ENCODE measurements around the gene LRRC59.
"Not testable (repeated sequence)": the region's sequence is repeated elsewhere in the genome, so short reads cannot be mapped to it uniquely, and the experiment has no call there.

LRRC59 gene

DNA sequence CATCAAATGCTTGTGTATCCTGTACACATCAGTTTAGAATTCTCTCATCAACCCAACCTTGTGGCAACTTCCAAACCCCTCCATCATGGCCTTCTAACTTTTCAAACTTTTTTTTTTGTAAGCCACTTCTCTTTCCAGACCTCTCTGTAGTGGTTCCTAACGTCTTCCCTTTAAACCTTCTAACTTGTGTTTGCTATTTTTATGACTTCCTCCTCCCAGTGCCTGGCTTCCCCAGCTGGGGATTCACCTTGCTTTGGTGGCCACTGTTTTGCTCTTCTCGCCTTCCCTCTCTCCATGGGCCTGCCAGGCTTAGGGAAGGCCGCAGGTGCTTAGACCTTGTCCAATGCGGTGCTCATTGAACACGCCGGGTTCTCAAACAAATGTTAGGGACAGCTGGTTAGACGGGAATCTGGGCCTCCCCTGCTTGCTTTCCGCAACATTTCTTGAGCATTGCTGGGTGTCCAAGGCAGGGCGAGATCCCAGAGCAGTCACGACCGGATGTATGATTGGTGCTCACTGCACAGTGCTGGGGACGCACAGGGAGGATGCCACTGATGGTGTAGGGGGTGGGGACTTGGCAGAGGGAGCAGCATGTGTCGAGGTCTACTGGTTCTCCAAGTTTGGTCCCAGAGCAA lies 52.5 kb downstream of the LRRC59 start:
- POLR2A ChIA-PET (ENCODE audit: low non-redundant PET): interaction anchor here (0.7 to 1.5 kb wide), 3 partner anchors 25 to 145 kb away, joined by 3 to 5 read pairs (median 5); no protein-coding TSS in a partner anchor
- CTCF ChIA-PET: interaction anchor here (0.6 to 1.0 kb wide), 3 partner anchors 47 to 176 kb away, joined by 3 to 4 read pairs (median 3); no protein-coding TSS in a partner anchor
- DNase-seq (ENCODE audit: low spot score): no peak

DNA sequence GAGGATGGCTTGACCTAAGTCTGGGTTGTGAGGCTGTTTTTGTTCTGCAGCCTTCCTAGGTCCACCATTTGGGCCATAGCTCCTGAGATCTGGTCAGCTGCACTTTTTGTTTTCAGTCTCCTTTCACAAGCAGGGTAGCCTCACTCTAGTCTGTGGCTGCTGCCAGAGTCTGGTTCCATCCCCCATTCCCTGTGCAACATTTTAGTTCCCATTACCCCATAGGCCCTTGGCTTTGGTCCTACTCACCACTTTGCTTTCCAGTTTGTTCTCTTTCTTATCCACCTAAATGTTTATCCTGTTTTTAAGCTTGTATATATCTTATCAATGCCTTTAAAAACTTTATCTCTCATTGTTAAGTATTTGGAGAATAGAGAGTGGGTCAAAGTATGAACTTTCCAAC lies 57.9 kb downstream of the LRRC59 start:
- no peak for DNase-seq (ENCODE audit: low spot score)
- H3K27ac ChIP-seq: no peak overlapping the region
- POLR2A ChIA-PET (ENCODE audit: low non-redundant PET): no interaction called here
- CTCF ChIA-PET: no interaction called here
- TF ChIP-seq, protein P1, sequence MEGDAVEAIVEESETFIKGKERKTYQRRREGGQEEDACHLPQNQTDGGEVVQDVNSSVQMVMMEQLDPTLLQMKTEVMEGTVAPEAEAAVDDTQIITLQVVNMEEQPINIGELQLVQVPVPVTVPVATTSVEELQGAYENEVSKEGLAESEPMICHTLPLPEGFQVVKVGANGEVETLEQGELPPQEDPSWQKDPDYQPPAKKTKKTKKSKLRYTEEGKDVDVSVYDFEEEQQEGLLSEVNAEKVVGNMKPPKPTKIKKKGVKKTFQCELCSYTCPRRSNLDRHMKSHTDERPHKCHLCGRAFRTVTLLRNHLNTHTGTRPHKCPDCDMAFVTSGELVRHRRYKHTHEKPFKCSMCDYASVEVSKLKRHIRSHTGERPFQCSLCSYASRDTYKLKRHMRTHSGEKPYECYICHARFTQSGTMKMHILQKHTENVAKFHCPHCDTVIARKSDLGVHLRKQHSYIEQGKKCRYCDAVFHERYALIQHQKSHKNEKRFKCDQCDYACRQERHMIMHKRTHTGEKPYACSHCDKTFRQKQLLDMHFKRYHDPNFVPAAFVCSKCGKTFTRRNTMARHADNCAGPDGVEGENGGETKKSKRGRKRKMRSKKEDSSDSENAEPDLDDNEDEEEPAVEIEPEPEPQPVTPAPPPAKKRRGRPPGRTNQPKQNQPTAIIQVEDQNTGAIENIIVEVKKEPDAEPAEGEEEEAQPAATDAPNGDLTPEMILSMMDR (conservative IDR thresholded peaks at IDR 0.05; ENCODE audit: low read depth): no peak

More for the DNA sequence above, 52.5 kb downstream of the LRRC59 start:
- no peak overlapping the region for H3K27ac ChIP-seq
- TF ChIP-seq, protein P1 (conservative IDR thresholded peaks at IDR 0.05; ENCODE audit: low read depth): no peak

DNA sequence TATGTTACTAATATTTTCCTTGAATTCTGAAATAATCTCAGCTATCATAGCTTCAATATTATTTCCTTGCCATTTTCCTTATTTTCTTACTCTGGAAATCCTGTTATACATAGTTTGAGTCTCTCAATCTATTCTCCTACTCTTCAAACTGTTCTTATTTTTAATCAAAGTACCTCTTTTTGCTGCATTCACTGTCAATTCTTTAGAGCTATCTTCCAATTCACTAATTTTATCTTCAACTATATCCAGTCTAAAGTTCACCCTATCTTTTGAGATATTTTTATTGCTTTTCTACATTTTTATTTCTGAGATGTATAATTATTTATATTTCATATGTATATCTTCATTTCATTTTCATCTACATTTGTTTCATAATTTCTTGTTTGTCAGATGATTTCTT lies 58.7 kb downstream of the LRRC59 start:
- no peak for DNase-seq (ENCODE audit: low spot score)
- ChIA-PET POLR2A (ENCODE audit: low non-redundant PET) (no interaction called here), CTCF (interaction anchor here (0.6 to 0.7 kb wide), 2 partner anchors 41 to 878 kb away, joined by 3 to 6 read pairs; no protein-coding TSS in a partner anchor)
- H3K27ac ChIP-seq: no peak overlapping the region
- TF ChIP-seq, protein P1 (conservative IDR thresholded peaks at IDR 0.05; ENCODE audit: low read depth): no peak

GRCh38 chr17:50337956-50338355 lies 59.4 kb downstream of the LRRC59 start:
- DNase-seq (ENCODE audit: low spot score): no peak
- POLR2A ChIA-PET (ENCODE audit: low non-redundant PET): no interaction called here
- no peak overlapping the region for H3K27ac ChIP-seq
- CTCF ChIA-PET: interaction anchor here (0.6 kb wide), 2 partner anchors 25 to 40 kb away, joined by 3 to 6 read pairs; no protein-coding TSS in a partner anchor
- TF ChIP-seq, protein P1 (conservative IDR thresholded peaks at IDR 0.05; ENCODE audit: low read depth): no peak

DNA sequence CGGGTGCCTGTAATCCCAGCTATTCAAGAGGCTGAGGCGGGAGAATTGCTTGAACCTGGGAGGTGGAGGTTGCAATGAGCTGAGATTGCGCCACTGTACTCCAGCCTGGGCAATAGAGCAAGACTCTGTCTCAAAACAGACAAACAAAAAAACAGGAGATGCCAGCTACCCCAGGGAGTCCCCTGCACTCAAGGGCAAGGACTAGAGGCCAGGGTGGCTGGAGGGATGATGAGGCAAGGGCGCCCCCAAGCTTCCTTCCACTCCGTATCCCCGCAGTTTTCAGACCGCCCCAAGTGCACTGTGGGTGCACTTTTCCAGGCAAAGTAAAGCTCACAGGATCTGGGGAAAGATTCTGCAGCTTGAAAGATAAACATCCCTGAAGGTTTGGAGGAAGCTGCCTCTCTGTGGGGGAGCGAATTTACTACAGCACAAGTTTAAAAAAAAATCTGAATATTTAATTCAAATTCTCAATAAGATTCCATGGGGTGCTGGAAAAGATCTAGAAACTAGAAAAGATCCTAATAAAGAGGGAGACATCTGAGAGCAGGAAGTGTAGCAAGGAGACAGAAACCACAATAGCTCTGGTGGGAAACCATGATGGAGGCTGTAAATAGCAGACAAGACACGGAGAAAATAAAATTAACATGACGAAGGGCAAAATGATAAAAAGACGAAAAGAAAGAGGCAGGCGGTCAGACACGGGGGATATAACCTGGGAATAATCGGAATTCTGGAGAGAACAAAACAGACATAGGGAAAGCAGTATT lies 63.8 kb downstream of the LRRC59 start:
- DNase-seq (ENCODE audit: low spot score); H3K27ac ChIP-seq; POLR2A ChIA-PET (ENCODE audit: low non-redundant PET): not testable (repeated sequence)
- CTCF ChIA-PET: interaction anchor here (0.7 kb wide), 2 partner anchors 14 to 132 kb away, joined by 3 to 6 read pairs; partner anchors contain the start of gene COL1A1

DNA sequence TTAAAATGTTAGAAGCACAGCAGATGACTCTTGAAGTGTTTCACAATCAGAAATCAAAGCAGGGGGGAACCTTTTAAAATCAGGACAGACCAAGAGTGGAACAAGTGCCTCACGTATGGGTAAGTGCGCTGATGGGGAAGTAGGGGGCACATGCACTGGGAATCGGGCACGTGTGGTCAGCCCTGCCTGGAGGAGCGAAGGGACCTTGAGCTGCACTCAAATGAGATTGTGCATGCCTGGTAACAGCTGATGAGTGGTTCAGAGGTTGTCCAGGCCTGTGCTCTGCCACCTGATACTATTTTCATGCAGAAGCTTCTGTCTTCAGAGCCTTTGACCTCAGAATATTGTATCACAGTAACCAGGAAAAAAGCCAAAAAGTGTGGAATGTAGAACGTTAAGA lies 65.1 kb downstream of the LRRC59 start:
- TF ChIP-seq, protein P1 (conservative IDR thresholded peaks at IDR 0.05; ENCODE audit: low read depth): no peak
- POLR2A ChIA-PET (ENCODE audit: low non-redundant PET): no interaction called here
- CTCF ChIA-PET: interaction anchor here (0.6 kb wide), 1 partner anchor 146 kb away, joined by 4 read pairs; no protein-coding TSS in a partner anchor
- no peak for DNase-seq (ENCODE audit: low spot score)
- H3K27ac ChIP-seq: peak overlapping the region; percentile 58

All from RWPE1 (cell line).